Activated CD8-positive, alpha-beta memory T cell treated with anti-CD3 and anti-CD28 coated beads for 1 hour (primary cell): ENCODE results near the gene ITPR3.

Experiments
- DNase-seq, 2 donors: peaks; one replicate each; pipeline ENCODE4 v3.0.0-alpha.2; 2020; ENCODE audit warnings: low read depth in 1 of 2; ENCODE audit errors: extremely low read depth in 1 of 2

The ITPR3 gene

GRCh38 chr6:33633462-33634158, 12.5 kb downstream of the ITPR3 start:
- DNase-seq: peak; percentile 3 to 39

GRCh38 chr6:33634161-33634727, 13.1 kb downstream of the ITPR3 start:
- no peak for DNase-seq

- DNase-seq: no peak
These were observed 13.8 kb downstream of the ITPR3 start for GRCh38 chr6:33634946-33635345.

- no peak for DNase-seq
These were observed 15.5 kb downstream of the ITPR3 start for GRCh38 chr6:33636655-33637054.

GRCh38 chr6:33638556-33638955, 17.4 kb downstream of the ITPR3 start:
- DNase-seq: no peak

- DNase-seq: no peak
These were observed 18.4 kb downstream of the ITPR3 start for GRCh38 chr6:33639559-33639958.

GRCh38 chr6:33640361-33640760, 19.2 kb downstream of the ITPR3 start:
- no peak for DNase-seq

GRCh38 chr6:33641144-33641543, 20.0 kb downstream of the ITPR3 start:
- DNase-seq: no peak

- DNase-seq: no peak
These were observed 20.5 kb downstream of the ITPR3 start for GRCh38 chr6:33641602-33642001.

- no peak for DNase-seq
These were observed 21.8 kb downstream of the ITPR3 start for GRCh38 chr6:33642897-33643296.

GRCh38 chr6:33651403-33651802, 30.3 kb downstream of the ITPR3 start:
- no peak for DNase-seq

- no peak for DNase-seq
These were observed 30.9 kb downstream of the ITPR3 start for GRCh38 chr6:33652002-33652401.

- no peak for DNase-seq
These were observed 33.9 kb downstream of the ITPR3 start for GRCh38 chr6:33654831-33655554.

GRCh38 chr6:33656844-33657243, 35.7 kb downstream of the ITPR3 start:
- DNase-seq: no peak

- DNase-seq: no peak
These were observed 38.0 kb downstream of the ITPR3 start for GRCh38 chr6:33658982-33659689.

- DNase-seq: no peak
These were observed 38.9 kb downstream of the ITPR3 start for GRCh38 chr6:33659986-33660385.

GRCh38 chr6:33661106-33661838, 40.1 kb downstream of the ITPR3 start:
- no peak for DNase-seq

GRCh38 chr6:33662318-33662717, 41.2 kb downstream of the ITPR3 start:
- DNase-seq: no peak

- no peak for DNase-seq
These were observed 41.9 kb downstream of the ITPR3 start for GRCh38 chr6:33663028-33663427.

GRCh38 chr6:33663727-33664449, 42.8 kb downstream of the ITPR3 start:
- DNase-seq: no peak
